Stimulated activated CD8-positive, alpha-beta memory T cell treated with anti-CD3 and anti-CD28 coated beads, Interleukin-15, amount 100 ng/mL, for 4 hours (primary cell): ENCODE results near the gene GNAZ.

Source experiments
- DNase-seq, 2 donors: peaks; one replicate each; pipeline ENCODE4 v3.0.0-alpha.2; 2020; ENCODE audit warnings: low read depth in 2 of 2

Gene GNAZ

GRCh38 chr22:23153994-23154393 lies 83.7 kb downstream of the GNAZ start:
- DNase-seq = no peak

GRCh38 chr22:23154461-23154860 lies 84.1 kb downstream of the GNAZ start:
- DNase-seq = no peak

- no peak for DNase-seq
Measured at GRCh38 chr22:23155143-23155542, 84.8 kb downstream of the GNAZ start.

GRCh38 chr22:23155831-23156230 lies 85.5 kb downstream of the GNAZ start:
- no peak for DNase-seq

- DNase-seq = no peak
Measured at GRCh38 chr22:23156286-23156685, 86.0 kb downstream of the GNAZ start.

- no peak for DNase-seq
Measured at GRCh38 chr22:23157560-23158515, 87.5 kb downstream of the GNAZ start.

- no peak for DNase-seq
Measured at GRCh38 chr22:23158516-23159290, 88.4 kb downstream of the GNAZ start.

- no peak for DNase-seq
Measured at GRCh38 chr22:23159291-23159630, 88.9 kb downstream of the GNAZ start.

DNA sequence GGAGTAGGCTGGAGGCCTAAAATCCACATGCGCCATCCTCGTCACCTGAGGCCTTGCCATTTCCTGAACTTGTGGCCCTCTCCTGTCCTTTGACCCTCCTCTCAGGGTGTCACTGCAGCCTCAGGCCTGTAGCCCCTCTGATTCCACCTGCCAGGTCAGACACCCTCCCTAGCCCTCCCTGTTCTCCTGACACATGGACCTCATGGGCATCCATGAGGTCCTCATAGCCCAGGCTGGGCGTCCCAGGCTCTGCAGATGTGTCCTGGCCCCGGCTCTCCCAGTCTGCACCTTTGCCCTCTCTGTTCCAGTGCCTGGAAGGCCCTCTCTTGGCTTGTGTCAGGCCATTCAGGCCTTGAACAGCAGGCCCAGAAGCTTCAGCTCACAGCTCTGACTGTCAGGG lies 90.7 kb downstream of the GNAZ start:
- DNase-seq = no peak

GRCh38 chr22:23161574-23161973 lies 91.3 kb downstream of the GNAZ start:
- DNase-seq = no peak

- DNase-seq = no peak
Measured at GRCh38 chr22:23163665-23164064, 93.3 kb downstream of the GNAZ start.

GRCh38 chr22:23164091-23164490 lies 93.8 kb downstream of the GNAZ start:
- no peak for DNase-seq

- DNase-seq = no peak
Measured at GRCh38 chr22:23166042-23166831, 95.9 kb downstream of the GNAZ start.

- no peak for DNase-seq
Measured at GRCh38 chr22:23166841-23167616, 96.7 kb downstream of the GNAZ start.

- no peak for DNase-seq
Measured at GRCh38 chr22:23168391-23169042, 98.2 kb downstream of the GNAZ start.

GRCh38 chr22:23169043-23169406 lies 98.7 kb downstream of the GNAZ start:
- DNase-seq = no peak
